ENCODE data around the gene CD47.

Gene CD47

GRCh38 chr3:108013141-108014055, 77.4 kb downstream of the CD47 start:
- DNase-seq (ENCODE audit: low spot score), result no peak

GRCh38 chr3:108012304-108012703, 78.5 kb downstream of the CD47 start:
- DNase-seq (ENCODE audit: low spot score), result no peak

- DNase-seq (ENCODE audit: low spot score), result no peak
Measured at GRCh38 chr3:108011616-108012015, 79.2 kb downstream of the CD47 start.

GRCh38 chr3:108008931-108009639, 81.7 kb downstream of the CD47 start:
- DNase-seq (ENCODE audit: low spot score), result no peak

GRCh38 chr3:108008106-108008505, 82.7 kb downstream of the CD47 start:
- DNase-seq (ENCODE audit: low spot score), result no peak

- DNase-seq (ENCODE audit: low spot score), result no peak
Measured at GRCh38 chr3:108006881-108007331, 83.9 kb downstream of the CD47 start.

GRCh38 chr3:108006077-108006771, 84.6 kb downstream of the CD47 start:
- no peak for DNase-seq (ENCODE audit: low spot score)

- no peak for DNase-seq (ENCODE audit: low spot score)
Measured at GRCh38 chr3:108004647-108005046, 86.2 kb downstream of the CD47 start.

- DNase-seq (ENCODE audit: low spot score), result no peak
Measured at GRCh38 chr3:108001457-108001856, 89.4 kb downstream of the CD47 start.

- no peak for DNase-seq (ENCODE audit: low spot score)
Measured at GRCh38 chr3:107999215-107999775, 91.5 kb downstream of the CD47 start.

GRCh38 chr3:107997671-107998070, 93.2 kb downstream of the CD47 start:
- no peak for DNase-seq (ENCODE audit: low spot score)

- DNase-seq (ENCODE audit: low spot score), result no peak
Measured at GRCh38 chr3:107995823-107996222, 95.0 kb downstream of the CD47 start.

GRCh38 chr3:107994956-107995715, 95.7 kb downstream of the CD47 start:
- no peak for DNase-seq (ENCODE audit: low spot score)

- DNase-seq (ENCODE audit: low spot score), result no peak
Measured at GRCh38 chr3:107994181-107994580, 96.7 kb downstream of the CD47 start.

GRCh38 chr3:107993771-107994170, 97.1 kb downstream of the CD47 start:
- DNase-seq (ENCODE audit: low spot score), result no peak

Measured in activated CD4-positive, alpha-beta T cell treated with anti-CD3 and anti-CD28 coated beads, Interleukin-2, Interleukin-4, amounts not matched to agents 100 ng/mL and 50 ng/mL, durations not matched to agents 16 hours and 8 hours (primary cell).